ENCODE data around the gene TTC8. TPM values are rescaled to one million over a fixed set of nuclear protein-coding genes. Genes with fewer than 3 reads are reported as not detected.
"Not testable (repeated sequence)": the region's sequence is repeated elsewhere in the genome, so short reads cannot be mapped to it uniquely, and the experiment has no call there.

TTC8 gene
- total RNA-seq (ENCODE audit: low replicate concordance) = 32.8 and 62.6 TPM in 2 replicates

GRCh38 chr14:88824314-88825077 lies at the start of gene TTC8:
TTC8 (plus strand) TSS chr14:88824651; CDS start chr14:88824708, 57 bp downstream.
- no peak for TF ChIP-seq CTCF (IDR thresholded peaks at IDR 0.05; ENCODE audit: insufficient read depth, low read length)
- H3K4me3 ChIP-seq (ENCODE audit: low read depth, low read length) = peak within 1 kb of the TSS; percentile 88
- peak; percentile 90 for DNase-seq (ENCODE audit: low read depth)

GRCh38 chr14:88775532-88775931 lies 48.9 kb upstream of the TTC8 start:
- no peak for DNase-seq (ENCODE audit: low read depth)
- TF ChIP-seq CTCF (IDR thresholded peaks at IDR 0.05; ENCODE audit: insufficient read depth, low read length) = no peak
- no peak overlapping the region for H3K4me3 ChIP-seq (ENCODE audit: low read depth, low read length)

GRCh38 chr14:88785911-88786310 lies 38.5 kb upstream of the TTC8 start:
- no peak overlapping the region for H3K4me3 ChIP-seq (ENCODE audit: low read depth, low read length)
- TF ChIP-seq CTCF (IDR thresholded peaks at IDR 0.05; ENCODE audit: insufficient read depth, low read length) = no peak
- DNase-seq (ENCODE audit: low read depth) = no peak

- DNase-seq (ENCODE audit: low read depth) = no peak
- no peak for TF ChIP-seq CTCF (IDR thresholded peaks at IDR 0.05; ENCODE audit: insufficient read depth, low read length)
- no peak overlapping the region for H3K4me3 ChIP-seq (ENCODE audit: low read depth, low read length)
Measured at GRCh38 chr14:88786715-88787114, 37.7 kb upstream of the TTC8 start.

GRCh38 chr14:88789573-88789972 lies 34.9 kb upstream of the TTC8 start:
- DNase-seq (ENCODE audit: low read depth) = not testable (repeated sequence)

GRCh38 chr14:88790501-88791251 lies 33.8 kb upstream of the TTC8 start:
- no peak for TF ChIP-seq CTCF (IDR thresholded peaks at IDR 0.05; ENCODE audit: insufficient read depth, low read length)
- no peak for DNase-seq (ENCODE audit: low read depth)
- H3K4me3 ChIP-seq (ENCODE audit: low read depth, low read length) = no peak overlapping the region

More at GRCh38 chr14:88789573-88789972, 34.9 kb upstream of the TTC8 start:
- not testable (repeated sequence) for H3K4me3 ChIP-seq (ENCODE audit: low read depth, low read length)

GRCh38 chr14:88791252-88791621 lies 33.2 kb upstream of the TTC8 start:
- no peak for TF ChIP-seq CTCF (IDR thresholded peaks at IDR 0.05; ENCODE audit: insufficient read depth, low read length)
- DNase-seq (ENCODE audit: low read depth) = no peak
- H3K4me3 ChIP-seq (ENCODE audit: low read depth, low read length) = no peak overlapping the region
